Stimulated activated effector memory CD8-positive, alpha-beta T cell treated with anti-CD3 and anti-CD28 coated beads, Interleukin-12 subunit alpha, Interleukin-12 subunit beta, amount 100 ng/mL, for 72 hours (primary cell): ENCODE results near the gene VCPKMT.

Source experiments
- ATAC-seq: fragments of 150-1000 bp; cut with Tn5 transposase; 2 replicates; pipeline ENCODE4 v1.10.0; 2021
- DNase-seq, 2 donors: peaks; one replicate each; pipeline ENCODE4 v3.0.0; 2021 to 2022; ENCODE audit warnings: low spot score in 2 of 2
- H3K27ac Mint-ChIP-seq: one replicate; pipeline ENCODE4 v1.8.0; 2022; ENCODE audit warnings: mild to moderate bottlenecking, mixed read lengths
- H3K36me3 Mint-ChIP-seq: one replicate; pipeline ENCODE4 v1.8.0; 2022; ENCODE audit warnings: mild to moderate bottlenecking, mixed read lengths
- H3K4me1 Mint-ChIP-seq: one replicate; pipeline ENCODE4 v1.8.0; 2022; ENCODE audit warnings: mixed read lengths
- H3K4me3 Mint-ChIP-seq: one replicate; pipeline ENCODE4 v1.8.0; 2022; ENCODE audit warnings: mild to moderate bottlenecking, mixed read lengths
- H3K9me3 Mint-ChIP-seq: one replicate; pipeline ENCODE4 v1.8.0; 2022; ENCODE audit warnings: mixed read lengths

Gene VCPKMT

DNA sequence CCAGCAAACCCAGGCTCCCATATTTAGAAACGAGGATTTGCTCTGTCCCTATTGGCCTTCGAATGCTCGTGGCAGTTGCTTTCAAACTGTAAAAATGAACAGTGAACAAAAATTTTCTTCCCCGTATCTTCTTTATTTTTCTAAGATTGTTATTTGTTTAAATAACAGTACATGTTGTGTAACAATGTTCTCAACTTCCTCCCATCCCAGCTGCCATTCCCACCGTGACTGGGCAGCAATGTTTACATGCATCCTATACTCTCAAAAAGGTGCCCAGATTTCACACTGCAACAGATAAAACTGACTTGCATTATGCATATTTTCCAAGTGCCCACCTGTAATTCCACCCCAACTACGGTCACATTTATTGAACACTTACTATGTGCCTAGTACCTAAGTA lies 12.8 kb downstream of the VCPKMT start:
- DNase-seq = no peak
- ATAC-seq = no peak
- peak overlapping the region; percentile 60 for H3K4me3 Mint-ChIP-seq
- H3K27ac Mint-ChIP-seq = peak overlapping the region; percentile 81
- H3K9me3 Mint-ChIP-seq = no peaks in the 10 kb centered on the region
- peaks cover 20% of the 10 kb centered on the region for H3K36me3 Mint-ChIP-seq
- peaks cover 22% of the 10 kb centered on the region for H3K4me1 Mint-ChIP-seq

DNA sequence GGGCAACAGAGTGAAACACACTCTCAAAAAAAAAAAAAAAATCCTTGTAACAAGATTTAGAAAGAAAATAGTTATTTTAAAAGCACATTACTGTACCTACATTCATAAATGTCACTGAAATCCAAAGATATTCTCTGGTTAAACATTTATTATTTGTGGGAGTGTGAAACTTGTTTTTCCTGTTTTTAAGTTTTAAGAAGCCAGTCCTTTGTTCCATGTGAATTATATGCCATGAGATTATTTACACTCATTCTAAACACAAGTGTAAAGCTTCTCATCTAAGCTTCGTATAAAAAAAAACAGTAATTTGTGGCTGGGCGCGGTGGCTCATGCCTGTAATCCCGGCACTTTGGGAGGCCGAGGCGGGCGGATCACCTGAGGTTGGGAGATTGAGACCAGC lies 15.0 kb downstream of the VCPKMT start:
- Mint-ChIP-seq H3K36me3 (peaks cover 1% of the 10 kb centered on the region), H3K27ac (no peak overlapping the region), H3K4me3 (no peak overlapping the region), H3K9me3 (no peaks in the 10 kb centered on the region), H3K4me1 (peaks cover 30% of the 10 kb centered on the region)
- ATAC-seq (no peak), DNase-seq (no peak)

DNA sequence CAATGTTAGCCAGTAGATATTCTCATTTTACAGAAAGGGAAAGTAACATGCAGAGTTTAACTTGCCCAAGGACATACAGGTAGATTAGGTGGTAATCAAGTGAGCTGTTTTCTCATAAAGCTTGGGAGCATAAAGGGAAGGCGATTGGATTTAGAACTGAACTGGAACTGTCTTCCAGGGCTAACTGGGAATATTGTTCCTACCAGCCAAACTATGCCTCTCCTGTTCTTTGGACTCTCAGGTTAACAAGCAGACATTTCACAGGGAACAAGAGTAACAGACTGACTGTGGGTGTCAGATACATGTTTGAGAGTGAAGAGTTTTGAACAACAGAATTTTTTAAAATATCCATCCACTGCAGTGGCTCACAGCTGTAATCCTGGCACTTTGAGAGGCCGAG lies 15.6 kb downstream of the VCPKMT start:
- DNase-seq = no peak
- Mint-ChIP-seq H3K27ac (no peak overlapping the region), H3K36me3 (peaks cover 2% of the 10 kb centered on the region), H3K4me3 (no peak overlapping the region), H3K9me3 (no peaks in the 10 kb centered on the region), H3K4me1 (peaks cover 37% of the 10 kb centered on the region)
- ATAC-seq = no peak

DNA sequence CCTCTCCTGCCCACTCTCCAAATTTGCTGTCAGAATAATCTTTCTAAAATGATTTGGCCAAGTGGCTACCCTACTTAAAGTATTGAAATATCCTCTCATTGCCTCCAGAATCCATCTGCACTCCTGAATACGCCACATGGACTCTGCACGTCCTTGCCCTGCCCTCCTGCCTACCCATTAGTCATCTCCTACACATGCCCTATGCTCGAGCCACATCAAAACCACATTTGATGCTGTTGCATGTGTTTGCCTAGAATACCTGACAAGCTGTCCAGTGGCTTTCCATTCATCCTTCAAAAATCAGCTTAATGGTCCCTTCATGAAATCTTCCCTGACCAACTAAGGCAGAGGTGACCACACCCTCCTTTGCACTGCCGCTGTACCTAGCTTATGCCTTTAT lies 17.0 kb downstream of the VCPKMT start:
- Mint-ChIP-seq H3K4me3 (no peak overlapping the region), H3K4me1 (peaks cover 41% of the 10 kb centered on the region), H3K36me3 (peaks cover 5% of the 10 kb centered on the region), H3K27ac (no peak overlapping the region), H3K9me3 (no peaks in the 10 kb centered on the region)
- peak; percentile 63 for ATAC-seq
- DNase-seq = no peak

DNA sequence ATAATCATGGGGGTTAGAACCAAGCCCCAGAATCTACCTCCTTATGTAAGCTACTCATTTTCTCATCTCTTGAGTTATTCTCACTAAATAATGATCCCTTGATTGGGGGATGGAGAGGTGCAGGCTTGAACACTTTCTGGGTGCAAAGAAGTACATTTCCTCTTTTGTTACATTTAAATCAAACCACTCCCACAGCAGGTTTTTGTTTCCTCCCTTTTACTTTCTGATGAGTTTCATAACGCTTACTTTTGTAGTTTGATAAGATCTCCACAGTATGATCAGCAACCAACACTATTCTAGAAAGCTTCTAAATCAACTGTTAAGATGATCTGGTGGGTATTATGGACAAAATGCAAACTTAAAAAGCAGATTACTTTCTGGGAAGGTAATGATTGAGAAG lies 20.5 kb downstream of the VCPKMT start:
- H3K4me1 Mint-ChIP-seq = peaks cover 51% of the 10 kb centered on the region
- H3K4me3 Mint-ChIP-seq = peak overlapping the region; percentile 11
- H3K9me3 Mint-ChIP-seq = no peaks in the 10 kb centered on the region
- DNase-seq = no peak
- ATAC-seq = peak; percentile 67
- H3K27ac Mint-ChIP-seq = peak overlapping the region; percentile 36
- H3K36me3 Mint-ChIP-seq = peaks cover 5% of the 10 kb centered on the region

DNA sequence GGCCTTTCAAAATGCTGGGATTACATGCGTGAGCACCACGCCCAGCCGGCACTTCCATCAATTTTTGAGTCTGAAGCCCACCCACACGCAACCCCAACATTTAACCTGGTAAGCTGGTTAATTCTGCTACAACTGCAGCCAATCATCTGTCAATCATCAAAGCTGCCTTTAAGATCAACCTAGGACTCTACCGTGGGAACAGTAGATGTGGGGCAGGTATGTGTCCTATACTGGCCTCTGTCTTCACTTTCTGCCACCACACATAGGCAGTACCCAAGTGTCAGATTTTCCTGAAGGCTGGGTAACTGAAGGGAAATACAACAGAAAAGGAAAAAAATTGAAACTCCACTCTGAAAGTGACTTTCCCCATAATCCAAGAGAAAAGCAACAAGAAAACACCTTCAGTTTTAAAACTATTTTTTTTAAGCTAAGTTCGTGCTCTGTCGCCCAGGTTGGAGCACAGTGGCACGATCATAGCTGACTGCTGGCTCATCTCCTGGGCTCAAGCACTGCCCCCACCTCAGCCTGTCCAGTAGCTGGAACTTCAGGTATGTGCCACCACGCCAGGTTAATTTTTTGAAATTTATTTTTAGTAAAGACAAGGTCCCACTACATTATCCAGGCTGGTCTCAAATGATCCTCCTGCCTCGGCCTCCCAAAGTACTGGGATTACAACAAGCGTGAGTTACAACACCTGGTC lies 22.2 kb downstream of the VCPKMT start:
- ATAC-seq = no peak
- H3K9me3 Mint-ChIP-seq = no peaks in the 10 kb centered on the region
- no peak overlapping the region for H3K27ac Mint-ChIP-seq

DNA sequence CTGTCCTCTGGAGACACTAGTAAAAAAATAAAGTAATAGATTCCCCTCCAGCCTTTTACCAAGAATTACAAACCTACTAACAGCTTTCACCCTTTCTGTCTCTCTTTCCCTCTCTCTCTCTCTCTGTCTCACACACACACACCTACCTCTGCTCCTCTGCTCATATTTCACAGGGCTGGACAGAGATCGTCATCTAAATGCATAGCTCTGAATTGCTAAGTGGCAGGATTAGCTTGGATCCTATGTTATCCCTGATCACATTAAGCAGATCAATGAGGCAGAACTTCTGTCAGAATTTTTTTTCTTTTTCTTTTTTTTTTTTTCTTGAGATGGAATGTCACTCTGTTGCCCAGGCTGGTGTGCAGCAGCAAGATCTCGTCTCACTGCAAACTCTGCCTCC lies 22.9 kb downstream of the VCPKMT start:
- DNase-seq (no peak), ATAC-seq (no peak)
- H3K36me3 Mint-ChIP-seq = peaks cover 11% of the 10 kb centered on the region
- H3K4me1 Mint-ChIP-seq = peaks cover 53% of the 10 kb centered on the region
- H3K9me3 Mint-ChIP-seq = no peaks in the 10 kb centered on the region
- H3K4me3 Mint-ChIP-seq = no peak overlapping the region
- H3K27ac Mint-ChIP-seq = no peak overlapping the region

More for the DNA sequence above, 22.2 kb downstream of the VCPKMT start:
- Mint-ChIP-seq H3K4me1 (peaks cover 50% of the 10 kb centered on the region), H3K4me3 (no peak overlapping the region), H3K36me3 (peaks cover 11% of the 10 kb centered on the region)
- DNase-seq = no peak

DNA sequence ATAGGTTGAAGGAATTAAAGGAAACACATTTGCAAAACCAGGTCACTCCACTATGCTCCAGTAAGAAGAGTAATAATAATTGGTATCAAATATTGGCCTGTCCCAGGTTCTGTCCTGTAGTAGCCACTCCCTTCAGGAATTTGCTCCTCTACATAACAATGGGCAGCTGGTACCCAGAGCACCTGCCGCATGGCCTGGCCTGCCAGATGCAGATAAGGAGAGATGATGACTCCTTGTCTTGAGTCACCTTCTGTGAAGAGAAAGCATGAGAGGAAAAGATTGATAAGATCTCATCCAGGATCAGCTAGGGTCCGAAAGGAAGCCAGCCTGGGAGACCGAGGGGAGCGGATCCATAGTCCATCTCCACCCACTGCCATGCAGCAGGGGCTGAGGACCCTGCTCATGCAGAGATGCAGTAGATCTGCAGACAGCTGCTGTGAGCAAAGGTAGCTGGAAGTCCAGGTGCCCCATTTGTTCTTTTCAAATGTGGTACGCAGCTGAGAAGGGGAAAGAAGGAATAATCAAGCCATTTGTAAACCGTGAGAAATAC lies 24.3 kb downstream of the VCPKMT start:
- peaks cover 11% of the 10 kb centered on the region for H3K36me3 Mint-ChIP-seq
- H3K4me3 Mint-ChIP-seq = no peak overlapping the region
- ATAC-seq = no peak
- DNase-seq = no peak
- H3K27ac Mint-ChIP-seq = peak overlapping the region; percentile 23
- no peaks in the 10 kb centered on the region for H3K9me3 Mint-ChIP-seq
- H3K4me1 Mint-ChIP-seq = peaks cover 65% of the 10 kb centered on the region

DNA sequence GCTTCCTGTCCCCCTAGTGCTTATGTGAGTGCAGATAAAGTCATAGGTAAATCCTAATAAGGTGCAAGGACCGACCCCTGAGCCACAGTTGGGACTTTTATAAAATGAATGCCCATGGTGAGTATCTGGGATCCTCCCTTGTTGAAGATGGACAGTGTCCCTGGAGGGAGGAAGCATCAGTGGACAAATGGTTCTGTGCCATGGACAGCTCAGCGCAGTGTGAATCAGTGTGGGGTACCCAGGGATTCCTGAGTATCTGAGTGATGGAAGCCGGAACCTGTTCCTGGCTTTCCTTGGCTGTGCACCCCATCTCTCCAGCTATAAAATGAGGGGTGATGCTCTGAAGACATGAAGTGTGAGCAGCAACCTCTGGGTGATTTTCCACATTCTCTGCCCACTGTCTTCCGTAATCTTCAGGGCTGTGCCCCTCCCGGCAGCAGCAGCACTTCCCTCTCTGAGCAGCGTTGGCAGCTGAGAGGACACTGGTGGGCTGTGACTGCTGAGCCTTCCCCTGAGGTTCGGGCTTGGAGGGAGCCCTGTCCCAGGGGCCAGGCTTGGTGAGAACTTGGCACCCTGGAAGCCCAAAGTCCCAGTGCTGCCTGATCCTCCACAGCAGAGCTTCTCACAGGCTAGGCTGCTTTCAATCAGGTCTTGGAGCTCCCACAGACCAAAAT lies 25.0 kb downstream of the VCPKMT start:
- no peak for ATAC-seq
- Mint-ChIP-seq H3K4me1 (peaks cover 61% of the 10 kb centered on the region), H3K9me3 (no peaks in the 10 kb centered on the region), H3K36me3 (peaks cover 11% of the 10 kb centered on the region), H3K4me3 (no peak overlapping the region), H3K27ac (peak overlapping the region; percentile 23)
- DNase-seq = no peak

DNA sequence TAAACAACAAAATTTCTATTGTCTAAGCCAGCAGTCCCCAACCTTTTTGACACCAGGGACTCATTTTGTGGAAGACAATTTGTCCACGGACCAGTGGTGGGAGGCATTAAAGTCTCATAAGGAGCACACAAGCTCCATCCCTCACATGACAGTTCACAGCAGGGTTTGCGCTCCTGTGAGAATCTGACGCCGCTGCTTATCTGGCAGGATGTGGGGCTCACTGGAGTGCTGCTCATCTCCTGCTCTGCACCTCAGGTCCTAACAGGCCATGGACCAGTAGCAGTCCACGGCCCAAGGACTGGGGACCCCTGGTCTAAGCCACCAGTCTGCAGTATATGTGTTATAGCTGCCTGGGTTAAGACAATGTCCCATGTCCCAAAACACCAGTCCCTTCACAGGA lies 27.2 kb downstream of the VCPKMT start:
- H3K27ac Mint-ChIP-seq = no peak overlapping the region
- no peak for DNase-seq
- no peak for ATAC-seq
- no peaks in the 10 kb centered on the region for H3K9me3 Mint-ChIP-seq
- H3K4me3 Mint-ChIP-seq = no peak overlapping the region
- peaks cover 17% of the 10 kb centered on the region for H3K36me3 Mint-ChIP-seq
- peaks cover 72% of the 10 kb centered on the region for H3K4me1 Mint-ChIP-seq

DNA sequence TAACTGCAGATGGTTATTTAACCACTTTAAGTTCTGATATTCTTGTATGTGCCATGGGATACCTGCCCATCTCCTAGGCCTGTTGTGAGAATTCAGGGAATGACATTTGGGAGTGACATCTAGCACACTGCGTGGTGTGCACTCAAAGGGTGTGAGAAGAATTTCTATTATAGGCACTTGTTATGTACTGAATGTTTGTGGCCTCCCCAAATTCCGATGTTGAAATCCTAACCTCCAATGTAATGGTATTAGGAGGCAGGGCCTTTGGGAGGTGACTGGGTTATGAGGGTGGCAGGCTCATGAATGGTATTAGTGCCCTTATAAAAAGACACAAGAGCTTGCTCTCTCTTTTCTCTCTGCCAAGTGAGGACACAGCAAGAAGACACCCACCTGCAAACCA lies 27.6 kb downstream of the VCPKMT start:
- no peak overlapping the region for H3K27ac Mint-ChIP-seq
- peaks cover 18% of the 10 kb centered on the region for H3K36me3 Mint-ChIP-seq
- no peaks in the 10 kb centered on the region for H3K9me3 Mint-ChIP-seq
- H3K4me1 Mint-ChIP-seq = peaks cover 72% of the 10 kb centered on the region
- DNase-seq (no peak), ATAC-seq (no peak)
- no peak overlapping the region for H3K4me3 Mint-ChIP-seq

DNA sequence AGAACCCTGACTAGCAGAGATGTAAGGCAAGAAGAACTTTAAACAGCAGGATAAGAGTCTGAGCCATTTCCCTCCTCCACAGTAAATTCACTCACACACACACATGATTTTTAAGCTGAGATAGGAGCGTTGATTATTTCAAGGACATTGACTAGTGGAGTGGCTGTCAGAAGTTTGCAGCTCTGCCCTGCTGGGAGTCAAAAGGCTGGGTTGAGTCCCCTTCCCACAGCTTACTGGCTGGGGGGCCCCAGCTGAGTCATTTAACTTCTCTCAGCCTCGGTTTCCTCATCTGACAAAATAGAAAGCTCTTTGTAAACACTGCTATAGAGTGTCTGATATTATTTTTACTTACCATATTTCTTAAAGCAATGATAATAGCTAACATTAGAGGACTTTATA lies 28.3 kb downstream of the VCPKMT start:
- Mint-ChIP-seq H3K4me3 (peak overlapping the region; percentile 50), H3K36me3 (peaks cover 23% of the 10 kb centered on the region), H3K4me1 (peaks cover 72% of the 10 kb centered on the region), H3K27ac (peak overlapping the region; percentile 46), H3K9me3 (no peaks in the 10 kb centered on the region)
- DNase-seq (no peak), ATAC-seq (no peak)

DNA sequence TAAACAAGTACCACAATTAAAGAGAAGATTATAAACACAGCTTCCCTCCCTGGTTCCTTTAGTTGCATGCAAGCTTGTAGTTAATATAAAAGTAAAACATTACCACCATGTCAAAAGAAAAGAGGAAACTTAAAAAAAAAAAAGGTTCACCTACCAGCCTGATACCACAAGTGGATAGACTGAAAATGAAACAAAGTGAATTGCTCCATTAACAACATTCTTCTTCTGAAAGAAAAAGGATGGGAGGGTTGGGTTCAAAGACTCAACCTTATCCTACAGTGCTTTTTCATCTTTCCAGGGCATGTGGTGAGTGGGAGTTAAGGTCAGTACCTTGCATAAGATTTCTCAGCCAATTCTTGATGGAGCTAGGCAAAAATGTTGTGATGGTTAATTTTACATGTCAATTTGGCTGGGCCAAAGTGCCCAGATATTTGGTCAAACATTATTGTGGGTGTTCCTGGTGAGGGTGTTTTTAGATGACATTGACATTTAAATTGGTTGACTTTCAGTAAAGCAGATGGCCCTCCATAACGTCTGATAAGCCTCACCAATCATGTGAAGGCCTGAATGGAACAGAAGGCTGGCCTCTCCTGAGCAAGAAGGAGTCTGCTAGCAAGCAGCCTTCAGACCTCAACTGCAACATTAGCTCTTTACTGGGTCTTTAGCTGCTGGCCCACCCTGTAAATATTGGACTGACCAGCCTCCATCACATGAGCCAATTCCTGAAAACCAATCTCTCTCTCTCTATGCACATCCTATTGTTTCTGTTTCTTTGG lies 28.8 kb downstream of the VCPKMT start:
- H3K36me3 Mint-ChIP-seq = peaks cover 23% of the 10 kb centered on the region
- no peak for ATAC-seq
- H3K4me3 Mint-ChIP-seq = peak overlapping the region; percentile 50
- peaks cover 73% of the 10 kb centered on the region for H3K4me1 Mint-ChIP-seq
- peak overlapping the region; percentile 46 for H3K27ac Mint-ChIP-seq
- no peak for DNase-seq
- no peaks in the 10 kb centered on the region for H3K9me3 Mint-ChIP-seq

DNA sequence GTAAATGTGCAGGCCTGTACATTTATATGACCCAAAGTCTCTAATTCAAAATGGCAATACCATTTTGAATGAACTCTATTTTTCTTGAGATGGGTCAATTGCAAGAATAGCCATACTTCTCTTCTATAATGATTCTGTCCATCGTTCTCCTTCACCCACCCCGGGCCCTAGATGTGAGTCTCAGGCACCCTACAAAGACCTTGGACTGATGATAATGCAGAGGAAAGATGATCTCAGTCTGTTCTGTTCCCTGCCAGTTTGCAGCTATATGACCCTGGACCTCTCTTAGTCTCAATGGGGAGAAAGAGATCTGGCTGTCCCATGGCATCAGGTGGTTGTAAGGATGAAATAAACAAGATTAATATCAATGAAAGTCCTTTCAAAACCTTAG lies 30.1 kb downstream of the VCPKMT start:
- DNase-seq (no peak), ATAC-seq (no peak)
- Mint-ChIP-seq H3K4me3 (peak overlapping the region; percentile 58), H3K36me3 (peaks cover 23% of the 10 kb centered on the region), H3K9me3 (no peaks in the 10 kb centered on the region), H3K27ac (peak overlapping the region; percentile 85), H3K4me1 (peaks cover 83% of the 10 kb centered on the region)

DNA sequence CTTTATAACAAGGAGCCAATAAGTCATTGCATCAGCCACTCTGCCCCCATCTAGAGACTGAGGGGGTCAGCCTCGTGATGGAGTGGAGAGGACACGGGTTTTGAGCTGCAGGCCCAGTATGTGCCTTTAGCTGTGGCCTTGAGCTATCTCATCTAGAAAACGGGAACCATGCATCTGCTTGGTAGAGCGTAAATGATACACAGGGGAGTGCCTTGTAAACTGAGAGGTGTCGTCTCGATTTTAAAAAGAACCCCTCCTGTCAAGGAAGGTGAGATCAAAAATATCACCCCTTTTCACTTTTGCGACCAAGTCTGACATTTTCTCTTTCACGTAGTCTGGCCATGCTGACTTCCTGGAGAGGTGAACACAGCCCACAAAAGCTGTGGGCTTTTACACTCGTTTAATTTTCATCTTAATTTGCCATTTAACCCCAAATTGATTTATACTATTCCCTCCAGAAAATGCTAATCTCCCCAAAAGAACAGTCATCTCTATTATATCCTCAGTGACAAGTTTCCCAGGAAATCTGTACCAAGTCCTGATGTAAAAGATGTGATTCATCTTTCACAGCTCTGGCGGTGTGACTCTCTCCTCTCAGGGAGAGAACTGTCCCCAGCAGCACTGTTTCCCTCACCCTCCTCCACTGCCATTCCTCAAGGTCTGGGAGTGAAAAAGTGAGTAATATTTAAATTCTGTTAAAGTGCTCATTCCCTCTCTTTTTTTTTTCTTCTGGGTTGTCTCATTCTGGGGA lies 30.6 kb downstream of the VCPKMT start:
- Mint-ChIP-seq H3K4me3 (peak overlapping the region; percentile 58), H3K4me1 (peaks cover 80% of the 10 kb centered on the region), H3K27ac (peak overlapping the region; percentile 85), H3K9me3 (no peaks in the 10 kb centered on the region), H3K36me3 (peaks cover 23% of the 10 kb centered on the region)
- peak in 1 of 2 donors; percentile 70 for DNase-seq
- peak; percentile 17 for ATAC-seq
